ENCODE data around the gene RELN. TPM values are rescaled to one million over a fixed set of nuclear protein-coding genes. Genes with fewer than 3 reads are reported as not detected.

The RELN gene
- total and polyA plus RNA-seq, 10 of the 15 experiments (the other 5 are each of a cell fraction or from before 2014, with no cell fraction given), result 0.11 to 0.21 TPM; not detected in 8

- FAIRE-seq, result no peak
- SMC1A ChIA-PET (ENCODE audit: uncharacterized antibody, unreplicated experiment), result no interaction called here
- RAD21 ChIA-PET (ENCODE audit: unreplicated experiment), result no interaction called here
Measured at GRCh38 chr7:103711413-103711812, 278.0 kb downstream of the RELN start.

More at GRCh38 chr7:103711413-103711812, 278.0 kb downstream of the RELN start:
- H3K79me2 ChIP-seq (ENCODE audit: control insufficient read depth, insufficient read depth, low read length), result no peaks in the 10 kb centered on the region
- no peak overlapping the region for H2AFZ ChIP-seq (ENCODE audit: control insufficient read depth, low read depth, low read length)
- no peak for DNase-seq (ENCODE audit: low read depth, low spot score)
- H3K4me2 ChIP-seq (ENCODE audit: control insufficient read depth, insufficient read depth), result no peak overlapping the region
- no peak overlapping the region for H3K9ac ChIP-seq (ENCODE audit: control insufficient read depth, insufficient read depth, low read length)
- ChIA-PET POLR2A (interaction anchor here (0.5 kb wide), 1 partner anchor 698 kb away, joined by 3 read pairs; no protein-coding TSS in a partner anchor), CTCF (no interaction called here)
- no peaks in the 10 kb centered on the region for H3K4me1 ChIP-seq (ENCODE audit: control insufficient read depth, insufficient read depth, low read length)
- no TSS peak for BruUV-seq (replicated peaks)
- in situ Hi-C loops (cut with MboI) (no loop called here), intact Hi-C loops (cut with micrococcal nuclease; ENCODE audit: unreplicated experiment) (no loop called here)
- H3K4me3 ChIP-seq, result no peak overlapping the region
- ATAC-seq, result no peak
- H4K20me1 ChIP-seq (ENCODE audit: control insufficient read depth, insufficient read depth), result no peaks in the 10 kb centered on the region
- peaks cover 0 to 3% of the 10 kb centered on the region in 2 experiments; a peak in 2 of 4 replicates for H3K27me3 ChIP-seq (replicated peaks in 1 of 2; ENCODE audit: control insufficient read depth in 2 of 2, insufficient read depth in 2 of 2, low read length in 1 of 2)
- no peak overlapping the region for H3K27ac ChIP-seq (ENCODE audit: control insufficient read depth, insufficient read depth)
- no peaks in the 10 kb centered on the region for H3K9me3 ChIP-seq (replicated peaks; ENCODE audit: control insufficient read depth, insufficient read depth, low read length)
- no peak for TF ChIP-seq MEF2B (IDR thresholded peaks at IDR 0.05; ENCODE audit: partially characterized antibody, poor library complexity, severe bottlenecking)
- no peak for TF ChIP-seq DPF2 (IDR thresholded peaks at IDR 0.05)
- TF ChIP-seq NFYA (IDR thresholded peaks at IDR 0.05; ENCODE audit: borderline replicate concordance, low read depth, low read length), result no peak
- TF ChIP-seq ZNF384 (IDR thresholded peaks at IDR 0.05; ENCODE audit: borderline replicate concordance, low read depth, low read length), result no peak
- no peak for TF ChIP-seq TBL1XR1 (IDR thresholded peaks at IDR 0.05; ENCODE audit: low read depth, low read length)
- no peak for TF ChIP-seq POLR2AphosphoS5 (IDR thresholded peaks at IDR 0.05; ENCODE audit: low read length)
- no peak for TF ChIP-seq SIX5 (IDR thresholded peaks at IDR 0.05; ENCODE audit: low read depth, low read length, severe bottlenecking)
- TF ChIP-seq POU2F2 (IDR thresholded peaks at IDR 0.05; ENCODE audit: borderline replicate concordance, low read depth, low read length), result no peak
- TF ChIP-seq BMI1 (IDR thresholded peaks at IDR 0.05; ENCODE audit: borderline replicate concordance), result no peak
- TF ChIP-seq HDAC6 (IDR thresholded peaks at IDR 0.05; ENCODE audit: unreplicated experiment), result no peak
- TF ChIP-seq FOXM1 (IDR thresholded peaks at IDR 0.05; ENCODE audit: low read depth, low read length), result no peak
- TF ChIP-seq NBN (IDR thresholded peaks at IDR 0.05), result no peak
- no peak for TF ChIP-seq SMAD1 (IDR thresholded peaks at IDR 0.05; ENCODE audit: low read depth, partially characterized antibody)
- no peak for TF ChIP-seq RFX5 (IDR thresholded peaks at IDR 0.05; ENCODE audit: low read depth, low read length)
- TF ChIP-seq FOS (IDR thresholded peaks at IDR 0.05; ENCODE audit: borderline replicate concordance, extremely low read depth, insufficient read length), result no peak
- no peak for TF ChIP-seq SMARCA5 (IDR thresholded peaks at IDR 0.05)
- TF ChIP-seq, protein P1, sequence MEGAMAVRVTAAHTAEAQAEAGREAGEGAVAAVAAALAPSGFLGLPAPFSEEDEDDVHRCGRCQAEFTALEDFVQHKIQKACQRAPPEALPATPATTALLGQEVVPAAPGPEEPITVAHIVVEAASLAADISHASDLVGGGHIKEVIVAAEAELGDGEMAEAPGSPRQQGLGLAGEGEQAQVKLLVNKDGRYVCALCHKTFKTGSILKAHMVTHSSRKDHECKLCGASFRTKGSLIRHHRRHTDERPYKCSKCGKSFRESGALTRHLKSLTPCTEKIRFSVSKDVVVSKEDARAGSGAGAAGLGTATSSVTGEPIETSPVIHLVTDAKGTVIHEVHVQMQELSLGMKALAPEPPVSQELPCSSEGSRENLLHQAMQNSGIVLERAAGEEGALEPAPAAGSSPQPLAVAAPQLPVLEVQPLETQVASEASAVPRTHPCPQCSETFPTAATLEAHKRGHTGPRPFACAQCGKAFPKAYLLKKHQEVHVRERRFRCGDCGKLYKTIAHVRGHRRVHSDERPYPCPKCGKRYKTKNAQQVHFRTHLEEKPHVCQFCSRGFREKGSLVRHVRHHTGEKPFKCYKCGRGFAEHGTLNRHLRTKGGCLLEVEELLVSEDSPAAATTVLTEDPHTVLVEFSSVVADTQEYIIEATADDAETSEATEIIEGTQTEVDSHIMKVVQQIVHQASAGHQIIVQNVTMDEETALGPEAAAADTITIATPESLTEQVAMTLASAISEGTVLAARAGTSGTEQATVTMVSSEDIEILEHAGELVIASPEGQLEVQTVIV (IDR thresholded peaks at IDR 0.05; ENCODE audit: borderline replicate concordance, partially characterized antibody), result no peak
- TF ChIP-seq SRF (IDR thresholded peaks at IDR 0.05; ENCODE audit: low read depth in 2 of 2, low read length in 2 of 2), result no peak
- no peak for TF ChIP-seq CEBPB (IDR thresholded peaks at IDR 0.05; ENCODE audit: borderline replicate concordance in 1 of 2, low read depth in 2 of 2, low read length in 2 of 2)
- H3K36me3 ChIP-seq (ENCODE audit: control insufficient read depth in 2 of 2, insufficient read depth in 2 of 2, low read length in 1 of 2), result no peaks in the 10 kb centered on the region
- WGBS (ENCODE audit: insufficient coverage, insufficient replicate concordance, low lambda C conversion rate, missing lambda C conversion rate), result 18% methylated on average over 4 of the region's 4 CpGs

Measured in GM12878 (cell line).